ENCODE results near the gene LPO.

Gene LPO

DNA sequence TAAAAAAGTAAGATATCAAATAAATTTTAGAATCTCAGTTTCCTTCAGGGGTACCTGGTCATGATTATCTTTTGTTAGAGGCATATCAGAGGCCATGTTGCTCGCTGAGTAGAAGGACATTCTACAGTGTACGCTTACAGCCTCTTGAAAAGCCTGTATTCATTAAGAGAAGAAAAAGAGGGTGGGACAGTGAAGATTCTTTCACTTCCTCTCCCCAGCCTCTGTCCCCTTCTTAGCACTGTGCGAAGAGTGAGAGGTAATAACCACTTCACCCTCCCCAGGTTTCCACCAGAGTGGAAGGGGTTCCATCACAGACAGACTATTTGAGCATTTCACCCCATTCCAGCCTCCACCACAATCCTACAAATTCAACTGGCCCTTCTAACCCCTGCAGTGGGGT, 4.8 kb upstream of the LPO start:
- no peak for DNase-seq
- Histone ChIP-seq H2AFZ (ENCODE audit: low read length) (no peak overlapping the region), H3K9me3 (replicated peaks; ENCODE audit: insufficient read depth, low read length) (no peaks in the 10 kb centered on the region), H3K27ac (ENCODE audit: low read length) (no peak overlapping the region), H4K20me1 (ENCODE audit: insufficient read depth, low read length) (no peaks in the 10 kb centered on the region; the same call in 1 of the 2 replicates), H3K9ac (ENCODE audit: low read length) (no peak overlapping the region), H3K4me2 (ENCODE audit: low read depth, low read length) (no peak overlapping the region), H3K36me3 (replicated peaks; ENCODE audit: insufficient read depth, low read length) (no peaks in the 10 kb centered on the region), H3K4me3 (ENCODE audit: low read length) (no peak overlapping the region), H3K79me2 (ENCODE audit: low read length) (no peaks in the 10 kb centered on the region), H3K27me3 (replicated peaks; ENCODE audit: insufficient read depth, low read length) (peaks cover 94% of the 10 kb centered on the region), H3F3A (ENCODE audit: insufficient read depth, low read length) (peaks cover 14% of the 10 kb centered on the region; the same call in 1 of the 2 replicates), H3K4me1 (ENCODE audit: low read length) (peaks cover 14% of the 10 kb centered on the region), H3K9me2 (replicated peaks; ENCODE audit: insufficient read depth, low read length) (no peaks in the 10 kb centered on the region)
- TF ChIP-seq EZH2phosphoT487 (IDR thresholded peaks at IDR 0.05; ENCODE audit: low read length), result no peak
- TF ChIP-seq, protein P1, sequence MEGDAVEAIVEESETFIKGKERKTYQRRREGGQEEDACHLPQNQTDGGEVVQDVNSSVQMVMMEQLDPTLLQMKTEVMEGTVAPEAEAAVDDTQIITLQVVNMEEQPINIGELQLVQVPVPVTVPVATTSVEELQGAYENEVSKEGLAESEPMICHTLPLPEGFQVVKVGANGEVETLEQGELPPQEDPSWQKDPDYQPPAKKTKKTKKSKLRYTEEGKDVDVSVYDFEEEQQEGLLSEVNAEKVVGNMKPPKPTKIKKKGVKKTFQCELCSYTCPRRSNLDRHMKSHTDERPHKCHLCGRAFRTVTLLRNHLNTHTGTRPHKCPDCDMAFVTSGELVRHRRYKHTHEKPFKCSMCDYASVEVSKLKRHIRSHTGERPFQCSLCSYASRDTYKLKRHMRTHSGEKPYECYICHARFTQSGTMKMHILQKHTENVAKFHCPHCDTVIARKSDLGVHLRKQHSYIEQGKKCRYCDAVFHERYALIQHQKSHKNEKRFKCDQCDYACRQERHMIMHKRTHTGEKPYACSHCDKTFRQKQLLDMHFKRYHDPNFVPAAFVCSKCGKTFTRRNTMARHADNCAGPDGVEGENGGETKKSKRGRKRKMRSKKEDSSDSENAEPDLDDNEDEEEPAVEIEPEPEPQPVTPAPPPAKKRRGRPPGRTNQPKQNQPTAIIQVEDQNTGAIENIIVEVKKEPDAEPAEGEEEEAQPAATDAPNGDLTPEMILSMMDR (IDR thresholded peaks at IDR 0.05; ENCODE audit: low read length), result no peak
- TF ChIP-seq EZH2 (optimal IDR thresholded peaks at IDR 0.05; ENCODE audit: low read depth, low read length), result no peak

DNA sequence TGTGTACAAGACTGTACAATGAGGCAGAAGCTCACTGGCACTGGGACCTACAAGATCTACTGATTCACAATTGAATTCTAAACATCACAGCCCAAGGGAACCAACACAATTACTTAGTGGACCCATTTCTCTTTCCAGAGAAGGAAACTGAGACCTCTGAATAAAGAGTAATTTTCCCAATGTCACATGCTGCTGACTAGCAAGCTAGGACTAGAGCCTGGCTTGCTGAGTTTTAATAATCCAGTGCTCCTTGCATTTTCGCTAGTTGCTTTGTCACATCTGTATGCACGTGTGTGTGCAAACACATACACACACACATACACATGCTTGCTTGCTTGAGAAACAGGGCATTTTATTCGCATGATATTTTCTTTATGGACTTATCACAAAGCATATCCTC, 3.9 kb upstream of the LPO start:
- H3K27me3 ChIP-seq (replicated peaks; ENCODE audit: insufficient read depth, low read length), result peaks cover 95% of the 10 kb centered on the region
- H3F3A ChIP-seq (ENCODE audit: insufficient read depth, low read length), result peaks cover 14% of the 10 kb centered on the region; the same call in 1 of the 2 replicates
- no peaks in the 10 kb centered on the region for H3K36me3 ChIP-seq (replicated peaks; ENCODE audit: insufficient read depth, low read length)
- no peak overlapping the region for H3K4me2 ChIP-seq (ENCODE audit: low read depth, low read length)
- peaks cover 14% of the 10 kb centered on the region for H3K4me1 ChIP-seq (ENCODE audit: low read length)
- no peaks in the 10 kb centered on the region for H3K9me2 ChIP-seq (replicated peaks; ENCODE audit: insufficient read depth, low read length)
- H3K9me3 ChIP-seq (replicated peaks; ENCODE audit: insufficient read depth, low read length), result no peaks in the 10 kb centered on the region
- no peak overlapping the region for H3K9ac ChIP-seq (ENCODE audit: low read length)
- H3K79me2 ChIP-seq (ENCODE audit: low read length), result no peaks in the 10 kb centered on the region
- H3K27ac ChIP-seq (ENCODE audit: low read length), result no peak overlapping the region
- DNase-seq, result no peak
- no peak overlapping the region for H2AFZ ChIP-seq (ENCODE audit: low read length)
- H4K20me1 ChIP-seq (ENCODE audit: insufficient read depth, low read length), result no peaks in the 10 kb centered on the region; the same call in 1 of the 2 replicates
- TF ChIP-seq, protein P1 (IDR thresholded peaks at IDR 0.05; ENCODE audit: low read length), result no peak
- TF ChIP-seq EZH2 (optimal IDR thresholded peaks at IDR 0.05; ENCODE audit: low read depth, low read length) (no peak), EZH2phosphoT487 (IDR thresholded peaks at IDR 0.05; ENCODE audit: low read length) (no peak)
- H3K4me3 ChIP-seq (ENCODE audit: low read length), result no peak overlapping the region

DNA sequence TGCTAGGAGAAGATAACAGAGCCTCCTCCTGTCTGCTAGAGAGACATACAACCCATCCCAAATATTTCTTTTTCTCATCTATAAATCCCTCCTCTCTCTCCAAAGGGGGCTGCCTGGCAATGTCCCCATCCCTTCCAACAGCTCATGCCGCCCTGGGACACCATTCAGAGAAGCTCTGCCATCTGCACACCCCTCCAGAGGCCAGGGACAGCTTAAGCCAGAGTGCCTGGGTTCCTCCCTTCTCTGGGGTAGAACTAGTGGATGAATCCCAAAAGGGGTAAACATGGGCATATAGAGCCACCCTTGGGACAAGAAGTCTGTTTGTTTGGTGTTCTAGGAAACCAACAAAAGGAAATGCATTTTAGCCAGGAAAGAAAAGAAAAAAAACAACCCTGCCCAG, 2.6 kb upstream of the LPO start:
- no peak for DNase-seq
- no peak overlapping the region for H3K9ac ChIP-seq (ENCODE audit: low read length)
- H3K27me3 ChIP-seq (replicated peaks; ENCODE audit: insufficient read depth, low read length), result peaks cover 96% of the 10 kb centered on the region

More for the DNA sequence above, 2.6 kb upstream of the LPO start:
- no peak overlapping the region for H3K27ac ChIP-seq (ENCODE audit: low read length)
- no peak overlapping the region for H3K4me3 ChIP-seq (ENCODE audit: low read length)
- no peak overlapping the region for H2AFZ ChIP-seq (ENCODE audit: low read length)
- peaks cover 14% of the 10 kb centered on the region; the same call in 1 of the 2 replicates for H3F3A ChIP-seq (ENCODE audit: insufficient read depth, low read length)
- no peak overlapping the region for H3K4me2 ChIP-seq (ENCODE audit: low read depth, low read length)
- H4K20me1 ChIP-seq (ENCODE audit: insufficient read depth, low read length), result no peaks in the 10 kb centered on the region; the same call in 1 of the 2 replicates
- H3K9me2 ChIP-seq (replicated peaks; ENCODE audit: insufficient read depth, low read length), result no peaks in the 10 kb centered on the region
- TF ChIP-seq EZH2phosphoT487 (IDR thresholded peaks at IDR 0.05; ENCODE audit: low read length), result no peak
- TF ChIP-seq, protein P1 (IDR thresholded peaks at IDR 0.05; ENCODE audit: low read length), result no peak
- TF ChIP-seq EZH2 (optimal IDR thresholded peaks at IDR 0.05; ENCODE audit: low read depth, low read length), result no peak
- no peaks in the 10 kb centered on the region for H3K36me3 ChIP-seq (replicated peaks; ENCODE audit: insufficient read depth, low read length)
- H3K9me3 ChIP-seq (replicated peaks; ENCODE audit: insufficient read depth, low read length), result no peaks in the 10 kb centered on the region
- peaks cover 14% of the 10 kb centered on the region for H3K4me1 ChIP-seq (ENCODE audit: low read length)
- H3K79me2 ChIP-seq (ENCODE audit: low read length), result no peaks in the 10 kb centered on the region

Data from MM.1S (cell line).